Activated CD4-positive, alpha-beta T cell treated with anti-CD3 and anti-CD28 coated beads, Interleukin-2, amount 50 U/mL, for 48 hours (primary cell): Measurements from ENCODE around the gene CTPS2.
"Not testable (repeated sequence)": the region's sequence is repeated elsewhere in the genome, so short reads cannot be mapped to it uniquely, and the experiment has no call there.

Source experiments
- DNase-seq, 2 experiments: peaks; one replicate each; pipeline ENCODE4 v3.0.0-alpha.2; 2020

The CTPS2 gene

DNA sequence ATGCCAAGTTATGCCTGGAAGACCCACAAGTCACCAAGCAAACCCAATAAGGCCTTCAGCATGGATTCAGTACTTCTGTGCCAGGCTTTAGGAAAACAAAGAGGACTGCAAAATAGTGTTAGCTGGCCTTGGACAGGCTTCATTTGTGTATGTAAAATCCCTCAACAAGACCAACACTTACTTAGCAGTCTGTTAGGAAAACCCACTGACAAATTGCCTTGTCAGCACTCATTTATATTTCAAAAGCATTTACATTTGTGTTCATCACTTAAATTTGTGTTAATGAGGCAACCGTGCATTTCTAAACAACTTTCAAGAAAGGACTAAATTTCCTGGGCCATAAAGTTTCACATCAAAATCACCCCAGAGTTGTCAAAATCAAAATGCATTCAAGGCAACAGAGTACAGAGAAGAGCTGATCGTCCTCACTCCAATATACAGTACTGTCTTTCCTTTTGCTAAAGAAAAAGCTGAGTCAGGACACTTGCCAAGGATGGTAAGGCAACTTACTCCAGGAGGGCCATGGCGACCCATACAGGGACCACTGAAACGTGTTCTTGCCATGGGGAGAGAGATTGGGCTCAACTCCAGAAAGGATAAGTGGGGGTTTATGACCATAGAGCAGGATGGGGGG is 61.0 kb downstream of the CTPS2 start:
- DNase-seq, result no peak

DNA sequence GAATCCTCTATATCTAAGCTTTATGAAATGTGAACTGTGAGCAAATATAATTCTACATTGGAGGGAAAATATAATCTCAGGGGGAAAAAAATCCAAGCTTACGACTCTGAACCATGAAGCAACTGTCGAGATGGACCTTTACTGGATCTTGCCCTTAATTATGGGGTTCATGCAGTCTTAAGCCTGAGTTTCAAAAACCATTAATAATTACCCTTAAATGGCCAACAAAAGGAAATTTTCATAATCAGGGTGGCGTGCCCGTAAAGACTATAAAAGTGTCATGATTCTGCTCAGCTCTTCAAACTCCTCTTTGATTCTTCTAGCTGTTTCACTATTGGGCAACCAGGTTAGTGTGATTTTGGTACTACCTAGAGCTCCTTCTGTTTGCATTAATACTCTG is 62.6 kb downstream of the CTPS2 start, which contains the start of gene S100G:
S100G (plus strand) TSS at position 301 of the 400 bp plus-strand sequence. CDS start 849 bp downstream, outside the sequence.
- no peak for DNase-seq

DNA sequence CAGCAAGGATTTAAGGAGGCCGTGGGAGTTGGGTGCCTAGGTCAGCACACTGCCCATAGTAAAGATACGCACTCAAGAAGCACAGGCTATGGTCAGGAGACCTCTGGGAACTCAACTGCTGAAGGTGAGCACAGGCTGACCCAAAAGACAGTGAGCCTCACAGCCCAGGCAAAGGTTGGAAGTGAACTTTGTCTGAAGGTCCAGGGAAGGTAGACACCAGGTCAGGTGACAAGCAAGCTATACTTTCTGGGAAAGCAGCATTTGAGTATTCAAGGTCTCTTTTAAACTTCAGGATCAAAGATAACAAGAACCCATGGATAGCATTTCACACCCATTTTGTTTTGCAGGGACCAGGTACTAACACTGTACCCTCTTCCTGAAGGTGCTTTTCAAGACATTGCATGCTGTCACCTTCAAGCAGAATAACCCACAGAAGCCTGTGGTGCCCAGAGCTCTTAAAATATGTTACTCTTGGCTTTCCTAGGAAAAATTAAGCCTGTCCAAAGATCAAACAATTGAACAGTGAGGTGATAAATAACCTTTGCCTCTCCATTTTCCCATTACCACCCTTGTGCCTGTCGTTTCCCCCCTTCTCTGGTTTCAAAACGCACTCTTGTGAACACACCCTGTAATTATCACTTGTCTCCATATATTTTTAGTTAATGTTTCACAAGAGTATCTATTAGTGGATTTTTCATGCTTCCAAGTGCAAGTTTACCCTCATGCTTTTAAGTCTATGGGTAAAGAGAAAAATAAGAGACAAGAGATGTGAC is 65.9 kb downstream of the CTPS2 start:
- DNase-seq, result no peak

DNA sequence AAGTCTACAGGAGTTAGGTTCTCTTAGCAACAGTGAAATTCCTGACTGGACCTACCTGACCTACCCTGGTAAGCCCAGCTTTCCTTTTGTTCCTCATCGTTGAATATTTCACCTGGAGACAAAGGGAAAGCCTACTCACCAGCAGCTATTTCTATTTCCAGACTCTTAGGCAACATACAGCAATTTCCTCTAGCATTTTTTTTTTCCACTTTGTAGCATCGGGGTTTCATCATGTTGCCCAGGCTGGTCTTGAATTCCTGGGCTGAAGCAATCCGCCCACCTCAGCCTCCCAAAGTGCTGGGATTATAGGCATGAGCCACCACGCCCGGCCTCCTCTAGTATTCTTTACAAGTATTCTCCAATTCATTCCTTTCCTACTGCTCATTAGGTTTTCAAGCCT is 69.3 kb downstream of the CTPS2 start:
- no peak for DNase-seq

DNA sequence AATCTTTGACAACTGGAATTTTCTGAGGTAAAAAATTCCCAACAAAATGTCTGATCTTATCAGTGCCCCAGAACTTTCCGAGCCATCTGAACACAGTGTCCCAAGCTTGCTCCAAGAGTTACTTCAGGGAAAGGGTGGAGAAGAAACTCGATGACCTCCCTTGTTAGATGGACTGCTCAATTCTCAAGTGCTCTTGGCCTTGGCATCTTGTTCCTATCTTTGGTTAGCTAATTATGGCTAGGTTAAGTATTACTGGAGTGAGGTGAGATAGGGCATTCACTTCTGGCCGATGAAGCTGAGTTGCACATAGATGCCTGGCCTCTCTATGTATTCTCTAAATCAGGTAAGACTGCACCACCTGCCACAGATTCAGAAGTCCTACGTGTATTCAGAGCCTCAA is 71.6 kb downstream of the CTPS2 start:
- DNase-seq, result no peak

DNA sequence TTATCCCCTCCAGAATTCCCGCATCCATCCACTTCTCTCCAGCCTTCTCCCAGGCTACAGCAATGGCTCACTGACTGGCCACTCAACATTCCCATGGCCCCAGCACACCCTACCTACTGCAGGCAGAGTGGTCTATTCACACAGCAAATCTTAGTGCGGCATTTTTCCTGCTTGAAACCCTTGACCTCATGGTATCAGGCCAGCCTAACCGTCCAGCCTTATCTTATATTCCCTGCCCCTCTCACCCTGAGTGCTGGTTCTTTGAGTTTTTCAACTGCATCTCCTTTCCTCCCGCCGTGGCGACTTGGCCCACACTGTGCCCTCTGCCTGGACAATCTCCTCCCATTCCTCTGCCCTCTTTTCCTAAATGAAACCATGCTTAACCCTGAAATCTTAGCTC is 72.5 kb downstream of the CTPS2 start:
- no peak for DNase-seq

DNA sequence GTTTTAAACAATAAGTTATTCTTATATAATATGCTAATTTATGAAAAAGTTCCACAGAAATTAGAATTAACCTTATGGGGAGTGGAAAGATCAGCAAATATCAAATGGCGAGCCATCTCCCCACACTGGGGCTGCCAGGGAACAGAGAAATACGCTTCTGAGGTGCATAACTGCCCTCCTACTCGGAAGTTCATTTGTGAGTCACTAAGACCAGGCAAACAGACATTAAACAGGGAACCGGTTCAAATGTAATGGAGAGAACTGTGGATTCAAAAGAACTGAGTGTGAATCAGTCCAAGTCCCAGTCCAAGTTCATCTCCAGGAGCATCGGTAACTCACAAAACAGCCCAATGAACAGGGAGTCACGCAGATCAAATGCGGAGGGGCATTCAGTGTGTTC is 73.9 kb downstream of the CTPS2 start:
- DNase-seq, result no peak

DNA sequence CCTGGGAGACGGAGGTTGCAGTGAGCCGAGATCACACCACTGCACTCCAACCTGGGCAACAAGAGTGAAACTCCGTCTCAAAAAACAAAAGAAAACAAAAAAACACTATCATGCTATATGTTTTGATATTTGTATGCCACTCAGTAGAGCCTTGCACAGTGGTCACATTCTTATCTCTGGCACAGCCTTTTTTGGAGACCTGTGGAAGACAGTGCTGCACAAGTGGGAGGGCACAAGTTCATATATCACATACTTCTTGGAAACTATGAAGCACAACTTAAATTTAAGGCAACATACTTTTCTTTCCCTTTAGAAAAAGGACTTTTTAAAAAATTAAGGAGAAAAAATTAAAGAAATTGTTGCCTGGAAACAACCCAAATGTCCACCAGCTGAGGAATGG is 76.9 kb downstream of the CTPS2 start:
- no peak for DNase-seq

DNA sequence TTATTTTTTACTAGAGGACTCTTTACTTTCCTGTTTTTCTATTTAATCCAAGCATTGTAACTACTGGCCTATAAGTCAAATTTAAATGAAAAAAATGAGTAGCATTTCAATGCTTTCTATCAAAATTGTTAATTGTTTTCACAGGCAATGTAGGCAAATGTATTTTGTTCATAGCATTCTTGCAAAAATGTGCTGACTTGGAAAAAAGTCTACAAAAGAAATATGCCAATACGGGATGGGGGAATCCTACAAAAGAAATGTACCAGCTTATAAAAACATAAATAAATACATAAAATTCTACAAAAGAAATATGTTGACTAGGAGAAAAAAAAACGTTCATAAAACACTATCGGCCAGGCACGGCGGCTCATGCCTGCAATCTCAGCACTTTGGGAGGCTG is 77.4 kb downstream of the CTPS2 start:
- no peak for DNase-seq

DNA sequence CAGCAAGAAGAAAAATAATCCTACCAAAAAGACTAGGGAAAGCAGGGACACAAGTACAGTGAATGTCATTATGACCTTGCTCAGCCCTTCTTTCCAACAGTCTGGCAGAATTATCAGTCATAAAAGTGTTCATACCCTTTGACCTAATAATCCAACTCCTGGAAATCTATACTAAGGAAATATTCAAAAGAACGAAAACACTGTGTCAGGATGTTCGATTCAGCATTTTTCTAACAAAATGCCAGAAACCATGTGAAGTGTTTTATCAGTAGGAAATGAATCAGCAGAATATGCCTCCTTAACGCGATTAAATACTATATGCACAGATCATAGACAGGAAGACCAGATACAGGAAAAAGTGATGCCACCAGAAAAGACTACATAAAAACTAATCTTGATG is 78.7 kb downstream of the CTPS2 start:
- DNase-seq, result no peak

DNA sequence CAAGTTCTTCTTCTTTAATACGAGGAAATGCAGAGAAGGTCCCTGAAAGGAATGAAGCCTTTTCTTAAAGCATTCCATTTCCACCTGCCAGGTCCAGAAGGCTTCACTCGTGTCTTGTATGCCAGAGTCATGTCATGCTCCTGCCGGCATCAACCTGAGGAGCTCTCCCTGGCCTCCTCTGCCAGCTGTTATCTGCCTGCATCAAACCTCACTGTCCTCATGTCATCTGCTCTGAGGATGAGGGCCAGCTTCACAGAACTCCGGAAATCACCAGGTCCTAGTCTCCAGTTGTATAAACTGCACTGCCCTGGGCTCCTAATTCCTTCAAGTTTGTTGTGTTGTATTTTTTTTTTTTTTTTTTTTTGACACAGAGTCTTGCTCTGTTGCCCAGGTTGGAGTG is 82.6 kb downstream of the CTPS2 start:
- DNase-seq, result no peak

DNA sequence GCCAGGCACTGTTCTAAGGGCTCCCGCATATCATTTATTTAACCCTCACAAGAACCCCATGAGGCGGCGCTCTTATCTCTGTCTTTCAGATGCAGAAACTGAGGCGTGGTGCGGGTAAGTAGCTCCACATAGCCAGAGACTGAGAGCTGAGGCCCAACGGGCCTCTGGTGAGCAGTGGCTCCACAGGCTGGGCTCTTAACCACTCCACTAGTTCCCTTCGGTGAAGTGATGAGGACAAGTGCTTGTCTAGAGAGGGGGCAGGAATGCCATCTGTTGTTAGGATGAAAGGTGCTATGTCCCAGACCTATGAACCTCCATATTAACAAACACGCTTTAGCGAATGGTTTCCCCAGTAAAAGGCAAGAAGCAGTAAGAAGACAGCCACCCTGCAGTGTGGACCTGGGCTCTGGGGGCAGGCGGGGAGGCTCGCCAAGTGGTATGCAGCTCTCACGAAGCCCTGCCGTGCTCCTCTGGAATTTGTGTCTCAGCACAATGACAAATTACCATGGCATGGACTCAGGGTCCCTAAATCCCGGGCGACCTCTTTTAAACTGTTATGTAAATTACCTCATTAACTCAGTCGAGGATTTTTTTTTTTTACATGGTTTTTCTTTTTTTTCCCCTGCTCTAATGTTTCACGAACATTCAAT is 83.4 kb downstream of the CTPS2 start:
- DNase-seq, result no peak

DNA sequence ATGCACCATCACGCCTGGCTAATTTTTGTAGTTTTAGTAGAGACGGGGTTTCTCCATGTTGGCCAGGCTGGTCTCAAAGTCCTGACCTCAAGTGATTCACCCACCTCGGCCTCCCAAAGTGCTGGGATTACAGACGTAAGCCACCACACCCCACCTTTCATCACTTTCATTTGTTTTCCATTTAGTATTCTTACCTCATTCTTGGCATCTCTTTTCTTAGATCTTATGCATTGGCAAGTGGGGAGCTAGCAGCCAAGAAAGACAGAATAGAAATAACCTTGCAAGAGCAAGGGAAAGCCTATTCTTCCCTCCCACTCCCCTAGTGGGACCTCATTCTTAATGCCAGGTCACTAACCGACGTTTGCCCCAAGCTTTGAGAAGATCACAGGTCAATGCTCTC is 84.0 kb downstream of the CTPS2 start:
- DNase-seq, result not testable (repeated sequence)

DNA sequence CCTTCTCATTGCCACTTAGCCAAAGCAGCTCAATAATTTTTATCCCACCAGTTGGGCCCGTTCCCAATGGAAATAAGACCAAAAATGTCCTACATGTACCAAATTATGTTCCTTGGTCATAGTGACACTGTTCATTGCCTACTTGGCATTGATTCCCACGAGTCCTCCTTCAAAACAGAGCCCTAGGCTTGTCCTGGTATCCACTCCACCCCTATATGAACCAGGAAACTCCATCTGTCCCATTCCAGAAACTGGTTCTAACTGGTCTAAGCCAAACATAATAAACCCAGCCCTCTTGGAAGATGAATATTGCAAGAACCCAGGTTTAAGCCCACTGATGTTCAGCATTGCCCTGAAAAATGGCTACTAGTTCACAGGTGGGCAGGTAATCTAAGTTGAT is 93.4 kb downstream of the CTPS2 start:
- DNase-seq, result no peak

DNA sequence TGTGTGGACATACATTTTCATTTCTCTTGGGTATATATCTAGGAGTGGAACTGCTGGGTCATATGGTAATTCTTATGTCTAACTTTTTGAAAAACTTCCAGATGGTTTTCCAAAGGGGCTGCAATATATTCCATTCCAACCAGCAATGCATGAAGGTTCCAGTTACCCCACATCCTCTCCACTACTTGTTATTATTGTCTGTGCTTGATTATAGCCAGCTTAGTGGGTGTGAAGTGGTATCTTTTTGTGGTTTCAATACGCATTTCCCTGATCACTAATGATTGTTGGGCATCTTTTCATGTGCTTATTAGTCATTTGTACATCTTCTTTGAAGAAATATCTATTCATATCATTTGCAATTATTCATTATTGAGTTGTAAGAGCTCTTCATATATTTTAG is 94.0 kb downstream of the CTPS2 start:
- DNase-seq, result no peak

DNA sequence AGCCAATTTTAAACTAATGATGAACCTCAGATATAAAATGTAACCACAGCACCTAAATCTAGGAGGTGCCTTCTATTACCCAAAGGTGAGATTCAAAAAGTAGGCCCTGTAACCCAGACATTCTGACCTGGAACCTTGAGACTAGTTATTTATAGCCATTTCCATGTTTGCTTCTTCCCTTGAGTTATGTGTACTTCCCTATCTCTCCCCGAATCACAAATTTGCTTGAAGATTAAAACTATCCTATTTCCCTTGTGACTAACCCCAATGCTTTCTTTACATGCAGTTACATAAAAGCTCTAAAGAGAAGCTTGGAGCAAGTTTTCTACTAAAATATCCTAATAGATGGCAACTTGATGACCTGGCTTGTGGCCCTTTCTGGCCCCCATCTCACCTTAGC is 95.1 kb downstream of the CTPS2 start:
- DNase-seq, result no peak

DNA sequence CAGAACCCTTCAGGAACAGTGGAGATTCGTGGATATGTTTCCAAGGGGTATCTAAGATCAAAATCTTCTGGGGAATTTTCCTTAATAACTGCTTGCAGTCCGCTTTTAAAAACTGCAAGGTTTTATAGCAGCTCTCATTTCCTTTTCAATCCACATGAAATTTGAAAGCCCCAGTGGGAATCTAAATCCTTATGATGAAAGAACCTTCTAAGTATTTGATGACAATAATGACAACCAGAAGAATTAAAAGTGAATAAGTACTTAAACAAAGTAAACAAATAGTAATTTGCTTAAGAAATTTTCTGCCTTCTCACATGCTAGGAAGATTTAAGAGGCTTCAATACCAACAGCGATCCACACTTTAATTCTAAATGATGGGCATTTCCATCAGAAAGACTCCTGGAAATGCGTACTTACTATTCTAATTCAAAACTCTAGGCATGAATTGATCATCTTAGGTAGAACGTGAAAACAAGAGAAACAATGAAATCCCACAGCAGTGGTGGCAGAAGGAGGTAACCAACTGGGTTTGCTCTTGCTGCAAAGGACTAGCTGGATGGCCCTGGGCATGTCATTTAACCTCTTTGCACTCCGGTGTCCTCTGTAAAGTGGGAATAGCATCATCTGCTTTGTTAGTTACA is 100.1 kb downstream of the CTPS2 start:
- no peak for DNase-seq

DNA sequence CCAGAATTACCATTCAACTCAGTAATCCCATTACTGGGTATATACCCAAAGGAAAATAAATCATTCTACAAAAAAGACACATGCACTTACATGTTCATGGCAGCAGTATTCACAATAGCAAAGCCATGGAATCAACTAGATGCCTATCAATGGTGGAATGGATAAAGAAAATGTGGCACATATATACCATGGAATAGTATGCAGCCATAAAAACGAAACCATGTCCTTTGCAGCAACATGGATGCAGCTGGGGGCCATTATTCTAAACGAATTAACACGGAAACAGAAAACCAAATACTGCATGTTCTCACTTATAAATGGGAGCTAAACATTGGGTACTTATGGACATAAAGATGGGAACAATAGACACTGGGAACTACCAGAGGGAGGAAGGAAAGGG is 101.8 kb downstream of the CTPS2 start:
- DNase-seq, result not testable (repeated sequence)

DNA sequence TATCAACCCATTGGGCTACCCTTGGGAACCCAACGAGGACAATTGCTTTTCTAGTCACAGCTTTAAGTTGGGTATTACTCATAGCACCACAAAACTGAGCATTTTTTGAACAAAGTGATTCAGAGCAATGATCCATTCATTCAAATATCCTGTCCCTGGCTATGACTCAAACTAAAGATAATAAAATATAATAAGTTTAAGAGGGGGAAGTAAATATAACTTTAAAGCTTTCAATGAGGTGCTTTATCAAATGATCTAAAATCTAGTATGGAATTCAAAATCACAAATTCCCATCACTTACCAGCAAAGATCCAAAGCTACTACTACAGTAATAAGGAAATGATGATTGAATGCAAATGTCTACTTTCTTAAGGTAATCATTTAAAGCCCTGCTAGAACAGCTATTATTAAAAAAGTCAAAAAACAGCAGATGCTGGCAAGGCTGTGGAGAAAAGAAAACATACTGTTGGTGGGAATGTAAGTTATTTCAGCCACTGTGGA is 102.3 kb downstream of the CTPS2 start:
- no peak for DNase-seq

DNA sequence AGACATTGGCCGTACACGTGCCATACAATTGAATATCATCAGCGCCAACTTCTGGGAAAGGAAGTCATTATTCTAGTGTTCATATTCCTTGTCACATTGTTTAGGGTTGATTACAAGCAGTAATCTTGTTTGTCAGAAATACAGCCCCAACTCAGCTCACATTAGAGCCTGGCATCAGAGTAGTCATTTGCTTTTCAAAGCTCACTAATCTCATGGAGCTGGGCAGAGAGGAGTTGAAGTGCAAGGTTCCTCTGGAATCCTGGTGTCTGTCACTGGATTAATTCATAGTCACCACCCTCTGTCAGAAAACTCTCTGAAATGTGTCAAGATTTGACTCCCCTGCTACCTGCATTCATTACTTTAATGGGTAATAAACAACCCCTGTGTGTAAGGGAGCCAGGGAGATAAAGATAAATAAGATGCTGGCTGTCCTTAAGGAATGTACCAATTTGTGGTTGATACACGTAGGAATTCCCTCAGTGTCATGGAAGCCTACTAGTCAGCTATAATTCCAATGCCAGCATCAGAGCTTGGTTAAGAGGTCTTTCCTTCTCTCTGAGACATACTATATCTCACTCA is 106.2 kb downstream of the CTPS2 start:
- DNase-seq, result no peak

DNA sequence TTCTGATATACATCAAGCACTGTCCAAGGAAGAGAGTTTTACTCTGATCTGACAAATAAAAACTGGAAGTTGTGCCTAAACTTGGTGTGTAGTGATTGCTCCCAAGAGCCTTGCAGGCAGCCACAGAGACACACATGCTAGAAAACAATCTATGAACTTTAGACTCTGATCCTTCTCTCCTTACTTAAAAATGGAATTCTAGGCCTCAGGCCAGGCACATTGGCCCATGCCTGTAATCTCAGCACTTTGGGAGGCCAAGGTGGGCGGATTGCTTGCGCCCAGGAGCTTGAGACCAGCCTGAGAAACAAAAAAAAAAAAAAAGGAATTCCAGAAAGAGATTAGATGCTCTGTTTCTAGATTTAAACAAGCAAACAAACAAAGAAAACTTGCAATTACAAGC is 108.1 kb downstream of the CTPS2 start:
- no peak for DNase-seq

DNA sequence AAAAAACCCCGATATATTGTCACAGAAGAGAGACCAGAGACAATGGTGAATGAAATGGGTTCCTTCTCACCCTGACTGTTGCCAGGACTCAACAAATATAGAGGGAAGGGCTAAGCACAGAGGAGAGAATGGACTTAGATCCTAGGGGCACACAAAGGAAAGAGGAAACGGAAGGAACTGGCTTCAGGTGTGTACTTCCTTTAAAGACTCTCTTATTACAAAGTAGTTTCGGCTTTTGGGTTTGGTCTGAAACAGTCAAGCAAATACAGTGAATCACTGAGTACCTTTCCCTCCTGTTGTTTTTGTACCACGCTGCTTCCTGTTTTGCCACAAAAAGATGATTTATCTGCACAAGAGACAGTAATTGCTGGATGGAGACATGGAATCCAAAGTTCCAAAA is 108.6 kb downstream of the CTPS2 start:
- DNase-seq, result no peak

DNA sequence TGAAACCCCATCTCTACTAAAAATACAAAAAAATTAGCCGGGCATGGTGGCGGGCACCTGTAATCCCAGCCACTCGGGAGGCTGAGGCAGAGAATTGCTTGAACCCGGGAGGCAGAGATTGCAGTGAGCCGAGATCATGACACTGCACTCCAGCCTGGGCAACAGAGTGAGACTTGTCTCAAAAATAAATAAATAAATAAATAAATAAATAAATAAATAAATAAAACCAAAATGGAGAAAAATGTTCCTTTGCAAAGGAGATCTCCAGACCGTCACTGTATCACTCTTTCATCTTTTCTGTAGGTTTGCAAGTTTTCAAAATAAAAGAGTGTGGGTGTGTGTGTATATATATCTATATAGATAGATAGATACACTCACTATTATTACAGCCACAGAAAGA is 109.2 kb downstream of the CTPS2 start:
- DNase-seq, result not testable (repeated sequence)
